Astrocyte of the cerebellum (primary cell): ENCODE data around the gene PDE4B.
"Not testable (repeated sequence)": the region's sequence is repeated elsewhere in the genome, so short reads cannot be mapped to it uniquely, and the experiment has no call there.

ENCODE experiments used
- DNase-seq: peaks from one replicate; pipeline ENCODE4 v3.0.0-alpha.2; 2011; ENCODE audit warnings: low read depth
- H3K4me3 ChIP-seq: 2 replicates; pipeline ENCODE4 v1.5.1; 2011; ENCODE audit warnings: mild to moderate bottlenecking, low read depth, low read length, moderate library complexity
- in situ Hi-C: cut with HindIII; loops from 2 replicates; pipeline ENCODE4 v1.10.0; 2017; ENCODE audit warnings: low sequenced_read_pairs
- TF ChIP-seq, protein P1 (sequence below): IDR thresholded peaks from 2 replicates; pipeline ENCODE4 v1.5.1; 2012; ENCODE audit warnings: low read length, low read depth, moderate library complexity, mild to moderate bottlenecking; ENCODE audit errors: missing control alignments

Gene PDE4B

DNA sequence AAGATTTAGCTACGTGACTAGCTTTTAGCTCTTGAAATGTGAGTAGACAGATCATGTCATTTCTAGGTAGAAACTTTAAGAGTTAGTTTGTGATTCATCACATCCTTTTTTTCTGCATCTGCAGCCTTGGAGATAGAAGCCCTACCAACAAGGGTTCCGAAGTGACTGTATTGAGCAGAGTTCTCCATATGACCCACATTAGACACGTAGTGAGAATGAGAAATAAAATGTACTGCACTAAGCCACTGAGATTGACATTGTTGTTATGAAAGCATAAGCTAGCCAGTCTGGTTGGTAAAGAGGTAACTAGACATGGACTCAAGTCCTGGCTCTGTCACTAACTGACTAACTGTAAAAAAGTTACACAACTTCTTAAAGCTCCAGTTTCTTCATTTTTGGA is 296.1 kb downstream of the PDE4B start:
- TF ChIP-seq, protein P1, sequence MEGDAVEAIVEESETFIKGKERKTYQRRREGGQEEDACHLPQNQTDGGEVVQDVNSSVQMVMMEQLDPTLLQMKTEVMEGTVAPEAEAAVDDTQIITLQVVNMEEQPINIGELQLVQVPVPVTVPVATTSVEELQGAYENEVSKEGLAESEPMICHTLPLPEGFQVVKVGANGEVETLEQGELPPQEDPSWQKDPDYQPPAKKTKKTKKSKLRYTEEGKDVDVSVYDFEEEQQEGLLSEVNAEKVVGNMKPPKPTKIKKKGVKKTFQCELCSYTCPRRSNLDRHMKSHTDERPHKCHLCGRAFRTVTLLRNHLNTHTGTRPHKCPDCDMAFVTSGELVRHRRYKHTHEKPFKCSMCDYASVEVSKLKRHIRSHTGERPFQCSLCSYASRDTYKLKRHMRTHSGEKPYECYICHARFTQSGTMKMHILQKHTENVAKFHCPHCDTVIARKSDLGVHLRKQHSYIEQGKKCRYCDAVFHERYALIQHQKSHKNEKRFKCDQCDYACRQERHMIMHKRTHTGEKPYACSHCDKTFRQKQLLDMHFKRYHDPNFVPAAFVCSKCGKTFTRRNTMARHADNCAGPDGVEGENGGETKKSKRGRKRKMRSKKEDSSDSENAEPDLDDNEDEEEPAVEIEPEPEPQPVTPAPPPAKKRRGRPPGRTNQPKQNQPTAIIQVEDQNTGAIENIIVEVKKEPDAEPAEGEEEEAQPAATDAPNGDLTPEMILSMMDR: no peak
- no peak for DNase-seq
- no peak overlapping the region for H3K4me3 ChIP-seq
- in situ Hi-C loops: no loop called here

DNA sequence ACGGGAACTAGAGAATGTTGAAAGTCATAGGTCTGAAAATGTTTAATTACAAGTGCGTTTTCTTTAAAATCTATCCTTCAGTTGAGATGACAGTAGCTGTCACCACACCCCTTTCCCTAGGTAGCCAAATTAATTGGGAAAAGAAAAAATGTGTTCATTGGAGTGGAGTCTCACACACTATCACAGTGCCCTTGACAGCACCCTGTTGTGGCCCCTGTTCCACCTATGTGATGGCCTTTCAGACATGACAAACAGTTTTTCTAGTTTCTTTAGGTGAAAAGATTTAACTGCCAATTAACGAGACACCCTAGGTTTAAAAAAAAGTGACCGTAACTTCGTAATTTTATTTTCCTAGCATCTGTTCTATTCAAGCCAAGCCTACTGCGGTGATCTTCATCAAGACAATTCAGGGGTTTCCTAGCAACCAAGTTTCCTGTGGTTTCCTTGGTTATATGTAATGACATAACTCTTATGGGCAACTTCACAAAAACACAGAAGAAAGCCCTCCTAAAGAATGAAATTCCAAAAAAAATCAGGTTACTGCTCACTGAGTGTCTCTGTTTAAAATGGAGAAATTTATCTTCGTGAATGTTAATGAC is 298.3 kb downstream of the PDE4B start:
- in situ Hi-C loops: no loop called here
- TF ChIP-seq, protein P1: no peak
- no peak overlapping the region for H3K4me3 ChIP-seq
- DNase-seq: peak; percentile 76

DNA sequence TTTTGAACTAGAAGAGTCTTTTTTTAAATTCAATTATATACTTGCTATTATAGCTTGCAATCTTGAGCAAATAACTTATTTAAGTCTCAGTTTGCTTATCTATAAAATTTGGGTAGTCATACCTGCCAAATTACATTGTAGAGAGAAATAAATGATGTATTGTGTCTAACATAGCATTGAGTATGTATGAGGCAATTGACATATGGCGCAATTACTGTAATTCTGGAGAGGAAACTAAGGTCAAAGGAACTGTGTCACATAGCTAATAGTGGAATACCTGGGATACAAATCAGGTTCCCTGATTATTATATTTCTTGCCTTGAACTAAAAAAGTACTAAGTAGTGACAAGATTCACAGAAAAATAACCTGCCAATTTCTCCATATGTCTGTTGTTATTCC is 302.5 kb downstream of the PDE4B start:
- TF ChIP-seq, protein P1: no peak
- in situ Hi-C loops: no loop called here
- H3K4me3 ChIP-seq: no peak overlapping the region
- DNase-seq: no peak

DNA sequence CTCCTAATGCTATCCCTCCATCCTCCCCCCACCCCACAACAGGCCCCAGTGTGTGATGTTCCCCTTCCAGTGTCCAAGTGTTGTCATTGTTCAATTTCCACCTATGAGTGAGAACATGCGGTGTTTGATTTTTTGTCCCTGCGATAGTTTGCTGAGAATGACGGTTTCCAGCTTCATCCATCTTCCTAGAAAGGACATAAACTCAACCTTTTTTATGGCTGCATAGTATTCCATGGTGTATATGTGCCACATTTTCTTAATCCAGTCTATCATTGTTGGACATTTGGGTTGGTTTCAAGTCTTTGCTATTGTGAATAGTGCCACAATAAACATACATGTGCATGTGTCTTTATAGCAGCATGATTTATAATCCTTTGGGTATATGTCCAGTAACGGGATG is 308.3 kb downstream of the PDE4B start:
- in situ Hi-C loops, DNase-seq, H3K4me3 ChIP-seq: not testable (repeated sequence)

DNA sequence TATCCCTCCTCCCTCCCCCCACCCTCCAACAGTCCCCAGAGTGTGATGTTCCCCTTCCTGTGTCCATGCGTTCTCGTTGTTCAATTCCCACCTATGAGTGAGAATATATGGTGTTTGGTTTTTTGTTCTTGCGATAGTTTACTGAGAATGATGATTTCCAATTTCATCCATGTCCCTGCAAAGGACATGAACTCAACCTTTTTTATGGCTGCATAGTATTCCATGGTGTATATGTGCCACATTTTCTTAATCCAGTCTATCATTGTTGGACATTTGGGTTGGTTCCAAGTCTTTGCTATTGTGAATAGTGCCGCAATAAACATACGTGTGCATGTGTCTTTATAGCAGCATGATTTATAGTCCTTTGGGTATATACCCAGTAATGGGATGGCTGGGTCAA is 311.4 kb downstream of the PDE4B start:
- H3K4me3 ChIP-seq, DNase-seq, in situ Hi-C loops: not testable (repeated sequence)

DNA sequence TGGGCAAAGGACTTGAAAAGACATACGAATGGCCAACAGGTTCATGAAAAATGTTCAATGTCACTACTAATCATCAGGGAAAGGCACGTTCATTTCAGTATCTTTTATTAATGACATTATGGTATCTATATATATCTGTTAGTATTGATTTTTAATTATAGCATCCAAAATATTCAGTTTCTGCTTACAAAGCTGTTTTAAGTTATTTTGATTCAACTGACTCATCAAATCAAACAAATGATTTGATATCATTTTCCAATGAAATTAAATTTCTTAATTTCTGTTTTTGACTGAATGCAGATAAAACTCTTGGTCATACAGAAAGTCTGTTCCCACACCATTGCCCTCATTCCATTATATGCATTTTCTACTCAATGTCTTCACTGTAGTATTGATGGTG is 315.9 kb downstream of the PDE4B start:
- DNase-seq: no peak
- TF ChIP-seq, protein P1: no peak
- H3K4me3 ChIP-seq: no peak overlapping the region
- in situ Hi-C loops: no loop called here

DNA sequence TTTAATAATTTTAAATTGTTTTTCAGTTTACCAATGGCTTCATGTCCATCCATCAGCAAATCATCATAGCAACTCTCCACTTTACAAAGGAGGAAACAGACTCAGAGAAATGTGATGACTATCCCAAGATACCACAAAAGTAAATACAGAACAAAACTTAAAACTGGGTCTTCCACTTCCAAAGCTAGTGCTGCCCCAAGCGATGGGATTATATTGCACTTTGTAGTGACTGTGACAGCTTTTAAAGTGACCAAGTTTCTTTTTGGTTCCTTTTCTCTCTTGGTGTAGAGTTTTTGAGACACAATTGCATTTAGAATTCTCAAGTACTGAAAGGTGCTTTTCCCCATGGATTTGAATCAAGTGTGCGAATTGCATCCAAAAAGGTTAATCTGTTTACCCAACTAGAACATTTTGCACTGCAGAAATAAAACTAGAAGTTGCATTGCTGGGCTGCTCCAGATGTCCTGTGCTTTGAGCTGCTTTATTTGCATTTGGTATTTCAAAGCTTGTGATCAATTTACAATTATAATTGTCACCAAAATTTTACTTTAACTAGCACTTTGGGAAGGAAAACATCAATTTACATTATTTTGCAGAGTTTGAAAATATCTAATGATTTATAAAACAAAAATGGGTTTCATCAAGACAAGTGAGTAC is 320.2 kb downstream of the PDE4B start:
- in situ Hi-C loops: no loop called here

More for the DNA sequence above, 320.2 kb downstream of the PDE4B start:
- DNase-seq: no peak
- TF ChIP-seq, protein P1: no peak
- H3K4me3 ChIP-seq: no peak overlapping the region
